HepG2 (cell line): ENCODE measurements around the gene LRP1B. TPM values are rescaled to one million over a fixed set of nuclear protein-coding genes. Genes with fewer than 3 reads are reported as not detected.

Experiments used
- ATAC-seq: fragments of 200-7000 bp; cut with Tn5 transposase; 3 replicates; pipeline ENCODE4 v1.9.1; 2020; ENCODE audit warnings: mild to moderate bottlenecking, moderate library complexity
- BruUV-seq: library from RNA; stranded (reverse); fragments of 400-500 nt; replicated peaks from 2 replicates; lab custom pipeline; 2021; lab: Mats Ljungman, UMichigan
- CTCF ChIA-PET: fragments of 300-600 bp; formaldehyde crosslinking; extraction: SDS; loops from one replicate; lab custom pipeline; 2021; ENCODE audit warnings: low total read pairs, inconsistent platforms, low intra/inter-chr PET ratio; lab: Yijun Ruan, JAX
- POLR2A ChIA-PET: fragments of 350-600 bp; sonication (Branson Sonifier 250); formaldehyde crosslinking; loops from one replicate; lab custom pipeline; 2020; ENCODE audit warnings: antibody characterized with exemption, inconsistent platforms; lab: Yijun Ruan, JAX
- DNase-seq: peaks from one replicate; pipeline ENCODE4 v3.0.0-alpha.2; 2015; ENCODE audit warnings: low spot score
- FAIRE-seq: peaks from 3 replicates; lab custom pipeline; 2011; peaks lifted over from hg19 to GRCh38; lab: Jason Lieb, UNC
- H2AFZ ChIP-seq: one replicate; pipeline ENCODE4 v1.6.1; 2011; ENCODE audit warnings: low read length, inconsistent platforms
- H3K27ac ChIP-seq: fragments of 300-600 bp; 3 replicates; pipeline ENCODE4 v1.8.0; 2011; ENCODE audit warnings: mixed run types, mild to moderate bottlenecking, mixed read lengths, low read length, inconsistent platforms; ENCODE audit not compliant: insufficient read depth; ENCODE audit errors: extremely low read length
- H3K27me3 ChIP-seq, 2 experiments: fragments of 200-600 bp in 1 of 2; 2 replicates in 1 of 2; 3 replicates in 1 of 2; pipeline versions ENCODE4 v1.6.0 to v1.8.0; 2011; ENCODE audit warnings: low read length in 2 of 2, mild to moderate bottlenecking in 2 of 2, moderate library complexity in 2 of 2, inconsistent platforms in 1 of 2; ENCODE audit not compliant: insufficient read depth in 2 of 2, control insufficient read depth in 1 of 2
- H3K36me3 ChIP-seq, 2 experiments: fragments of 200-600 bp in 1 of 2; replicated peaks in 1 of 2; 2 replicates in 1 of 2; 3 replicates in 1 of 2; pipeline versions ENCODE4 v1.5.1 to v1.8.0; 2011; ENCODE audit warnings: low read length in 2 of 2, inconsistent platforms in 1 of 2; ENCODE audit not compliant: insufficient read depth in 2 of 2, control insufficient read depth in 1 of 2
- H3K4me1 ChIP-seq: 2 replicates; pipeline ENCODE4 v1.5.1; 2012; ENCODE audit warnings: low read length, inconsistent platforms; ENCODE audit not compliant: insufficient read depth
- H3K4me2 ChIP-seq: 2 replicates; pipeline ENCODE4 v1.6.0; 2011; ENCODE audit warnings: low read depth, low read length, inconsistent platforms
- H3K4me3 ChIP-seq, 3 experiments: fragments of 200-600 bp in 1 of 3; sonication (generic), shearing (Covaris generic) in 1 of 3; replicated peaks in 1 of 3; 2 replicates each; pipeline ENCODE4 v1.5.1; 2011 to 2016; ENCODE audit warnings: low read length in 3 of 3, inconsistent platforms in 2 of 3, low read depth in 2 of 3, mild to moderate bottlenecking in 2 of 3, control low read depth in 1 of 3, mixed read lengths in 1 of 3; ENCODE audit not compliant: insufficient read depth in 1 of 3
- H3K79me2 ChIP-seq: one replicate; pipeline ENCODE4 v1.6.1; 2011; ENCODE audit warnings: low read length, inconsistent platforms; ENCODE audit not compliant: insufficient read depth
- H3K9ac ChIP-seq: 2 replicates; pipeline ENCODE4 v1.6.0; 2011; ENCODE audit warnings: mild to moderate bottlenecking, low read depth, low read length, inconsistent platforms; ENCODE audit not compliant: insufficient read depth
- H3K9me3 ChIP-seq: 2 replicates; pipeline ENCODE4 v1.5.1; 2012; ENCODE audit warnings: mild to moderate bottlenecking, low read length
- H4K20me1 ChIP-seq: 2 replicates; pipeline ENCODE4 v1.6.0; 2011; ENCODE audit warnings: inconsistent platforms, mild to moderate bottlenecking, low read length, moderate library complexity; ENCODE audit not compliant: insufficient read depth
- ADNP ChIP-seq: sonication (generic); formaldehyde crosslinking; IDR thresholded peaks from 2 replicates; pipeline ENCODE4 v1.4.0; 2020; ENCODE audit warnings: missing genetic modification reagents
- NCOR1 ChIP-seq: fragments of 200-600 bp; sonication (generic); IDR thresholded peaks from 2 replicates; pipeline ENCODE4 v1.7.0; 2017; ENCODE audit warnings: antibody characterized with exemption, low read length, borderline replicate concordance
- NFATC3 ChIP-seq: sonication (generic); formaldehyde crosslinking; IDR thresholded peaks from 2 replicates; pipeline ENCODE4 v1.5.1; 2020; ENCODE audit warnings: mild to moderate bottlenecking, missing genetic modification reagents
- ZMYM2 ChIP-seq: sonication (generic); formaldehyde crosslinking; IDR thresholded peaks from 2 replicates; pipeline ENCODE4 v1.8.0; 2022; ENCODE audit warnings: mild to moderate bottlenecking, missing genetic modification reagents
- ZNF205 ChIP-seq: IDR thresholded peaks from 2 replicates; pipeline ENCODE4 v1.6.1; 2018; ENCODE audit warnings: missing biosample characterization, missing genetic modification reagents
- in situ Hi-C: cut with HindIII; loops from 2 replicates; pipeline ENCODE4 v1.10.0; 2017; ENCODE audit warnings: low pct_unique_long_range_greater_than_20kb; ENCODE audit not compliant: extremely low pct_ligation_motif_present
- intact Hi-C: fragments of 100-400 bp; cut with micrococcal nuclease; formaldehyde crosslinking; loops from one replicate; pipeline ENCODE4 v1.10.0; 2022; ENCODE audit not compliant: unreplicated experiment
- polyA plus RNA-seq, 8 experiments: library from polyadenylated mRNA; depleted of rRNA in 3 of 8; stranded (reverse) in 7 of 8; unstranded in 1 of 8; fragments of >200 nt; fragmentation: Illumina TruSeq in 4 of 8; extraction: Trizol in 4 of 8; gene quantifications; 2 replicates each; pipeline versions ENCODE4 v1.2.1 to v1.2.3, GENCODE V29; 2011 to 2016; ENCODE audit warnings: low read depth in 4 of 8, missing spikeins in 1 of 8, mixed read lengths in 1 of 8; ENCODE audit not compliant: insufficient read depth in 1 of 8
- total RNA-seq, 5 experiments: library from RNA; depleted of rRNA; stranded (reverse); fragments of >200 nt; fragmentation: Illumina TruSeq; extraction: Trizol; gene quantifications; 2 replicates each; pipeline ENCODE4 v1.2.3, GENCODE V29; 2016; ENCODE audit warnings: low read depth in 1 of 5
- TF ChIP-seq, protein P1 (sequence below): sonication (generic); formaldehyde crosslinking; IDR thresholded peaks from 2 replicates; pipeline ENCODE4 v1.5.0; 2020; ENCODE audit warnings: mild to moderate bottlenecking, missing genetic modification reagents
- TF ChIP-seq, protein P2 (sequence below): sonication (generic); formaldehyde crosslinking; IDR thresholded peaks from 2 replicates; pipeline ENCODE4 v1.8.1; 2023; ENCODE audit warnings: mild to moderate bottlenecking, inconsistent platforms, moderate library complexity, missing genetic modification reagents, borderline replicate concordance
- TF ChIP-seq, protein P3 (sequence below): sonication (generic); formaldehyde crosslinking; IDR thresholded peaks from 2 replicates; pipeline ENCODE4 v1.5.0; 2020; ENCODE audit warnings: missing genetic modification reagents, mild to moderate bottlenecking, borderline replicate concordance

LRP1B gene
- total and polyA plus RNA-seq, 2 of the 13 experiments (the other 11 are each of a cell fraction or from before 2014, with no cell fraction given): 0.04 TPM; not detected in 1

DNA sequence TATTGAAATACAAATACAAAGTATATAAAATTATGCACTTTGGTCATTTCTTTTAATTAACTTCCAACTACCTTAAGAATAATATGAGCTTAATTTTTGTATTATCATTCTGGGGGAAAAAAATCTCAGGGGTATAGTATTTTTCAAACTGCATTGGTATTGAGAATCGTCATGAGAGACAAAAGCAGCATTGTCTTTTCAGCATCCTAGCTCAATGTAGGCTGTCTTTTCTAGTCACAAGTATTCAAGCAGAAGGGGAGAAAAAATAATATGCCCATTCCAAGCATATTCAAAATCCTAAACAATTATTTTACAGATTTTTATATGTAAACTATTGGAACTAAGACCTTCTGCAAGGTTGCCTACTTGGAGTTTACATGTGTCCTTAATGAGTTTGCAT is 693.3 kb downstream of the LRP1B start (continued):
- TF ChIP-seq, protein P1, sequence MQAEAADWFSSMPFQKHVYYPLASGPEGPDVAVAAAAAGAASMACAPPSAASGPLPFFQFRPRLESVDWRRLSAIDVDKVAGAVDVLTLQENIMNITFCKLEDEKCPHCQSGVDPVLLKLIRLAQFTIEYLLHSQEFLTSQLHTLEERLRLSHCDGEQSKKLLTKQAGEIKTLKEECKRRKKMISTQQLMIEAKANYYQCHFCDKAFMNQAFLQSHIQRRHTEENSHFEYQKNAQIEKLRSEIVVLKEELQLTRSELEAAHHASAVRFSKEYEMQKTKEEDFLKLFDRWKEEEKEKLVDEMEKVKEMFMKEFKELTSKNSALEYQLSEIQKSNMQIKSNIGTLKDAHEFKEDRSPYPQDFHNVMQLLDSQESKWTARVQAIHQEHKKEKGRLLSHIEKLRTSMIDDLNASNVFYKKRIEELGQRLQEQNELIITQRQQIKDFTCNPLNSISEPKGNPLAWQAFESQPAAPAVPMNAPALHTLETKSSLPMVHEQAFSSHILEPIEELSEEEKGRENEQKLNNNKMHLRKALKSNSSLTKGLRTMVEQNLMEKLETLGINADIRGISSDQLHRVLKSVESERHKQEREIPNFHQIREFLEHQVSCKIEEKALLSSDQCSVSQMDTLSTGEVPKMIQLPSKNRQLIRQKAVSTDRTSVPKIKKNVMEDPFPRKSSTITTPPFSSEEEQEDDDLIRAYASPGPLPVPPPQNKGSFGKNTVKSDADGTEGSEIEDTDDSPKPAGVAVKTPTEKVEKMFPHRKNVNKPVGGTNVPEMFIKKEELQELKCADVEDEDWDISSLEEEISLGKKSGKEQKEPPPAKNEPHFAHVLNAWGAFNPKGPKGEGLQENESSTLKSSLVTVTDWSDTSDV: no peak
- TF ChIP-seq ADNP (CRISPR knock-in tag) (no peak), ZMYM2 (CRISPR knock-in tag) (no peak), ZNF205 (CRISPR knock-in tag) (no peak)

DNA sequence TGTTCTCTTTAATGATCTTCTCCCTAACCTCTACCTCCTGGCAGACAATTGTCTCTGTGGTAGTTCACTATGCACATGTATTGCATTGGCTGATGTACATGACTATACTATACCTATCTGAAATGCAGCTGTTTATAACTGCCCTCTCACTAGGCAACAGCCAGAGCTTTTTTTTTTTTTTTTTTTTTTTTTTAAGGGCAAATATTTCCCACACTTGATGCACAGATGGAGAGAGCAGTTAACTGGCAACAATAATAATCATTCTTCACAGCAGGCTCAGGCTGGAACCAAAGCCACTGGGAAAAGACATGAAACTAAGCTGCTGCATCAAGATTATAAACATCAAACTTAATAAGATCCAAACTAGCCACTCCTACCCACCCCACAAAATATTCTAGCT is 707.7 kb downstream of the LRP1B start:
- H3K79me2 ChIP-seq: no peaks in the 10 kb centered on the region
- no peak overlapping the region for H3K4me2 ChIP-seq
- no peak overlapping the region for H2AFZ ChIP-seq
- TF ChIP-seq, protein P2, sequence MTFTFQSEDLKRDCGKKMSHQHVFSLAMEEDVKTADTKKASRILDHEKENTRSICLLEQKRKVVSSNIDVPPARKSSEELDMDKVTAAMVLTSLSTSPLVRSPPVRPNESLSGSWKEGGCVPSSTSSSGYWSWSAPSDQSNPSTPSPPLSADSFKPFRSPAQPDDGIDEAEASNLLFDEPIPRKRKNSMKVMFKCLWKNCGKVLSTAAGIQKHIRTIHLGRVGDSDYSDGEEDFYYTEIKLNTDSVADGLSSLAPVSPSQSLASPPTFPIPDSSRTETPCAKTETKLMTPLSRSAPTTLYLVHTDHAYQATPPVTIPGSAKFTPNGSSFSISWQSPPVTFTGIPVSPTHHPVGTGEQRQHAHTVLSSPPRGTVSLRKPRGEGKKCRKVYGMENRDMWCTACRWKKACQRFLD: no peak
- no peak for TF ChIP-seq NFATC3 (CRISPR knock-in tag)
- TF ChIP-seq, protein P3, sequence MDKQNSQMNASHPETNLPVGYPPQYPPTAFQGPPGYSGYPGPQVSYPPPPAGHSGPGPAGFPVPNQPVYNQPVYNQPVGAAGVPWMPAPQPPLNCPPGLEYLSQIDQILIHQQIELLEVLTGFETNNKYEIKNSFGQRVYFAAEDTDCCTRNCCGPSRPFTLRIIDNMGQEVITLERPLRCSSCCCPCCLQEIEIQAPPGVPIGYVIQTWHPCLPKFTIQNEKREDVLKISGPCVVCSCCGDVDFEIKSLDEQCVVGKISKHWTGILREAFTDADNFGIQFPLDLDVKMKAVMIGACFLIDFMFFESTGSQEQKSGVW: no peak
- TF ChIP-seq NCOR1: no peak
- H3K9me3 ChIP-seq: no peaks in the 10 kb centered on the region
- FAIRE-seq (no peak), DNase-seq (no peak), ATAC-seq (no peak)
- in situ Hi-C loops (no loop called here), intact Hi-C loops (no loop called here)
- H3K9ac ChIP-seq: no peak overlapping the region
- no TSS peak for BruUV-seq
- POLR2A ChIA-PET: no interaction called here
- H4K20me1 ChIP-seq: no peaks in the 10 kb centered on the region
- H3K4me1 ChIP-seq: no peaks in the 10 kb centered on the region
- no peak overlapping the region for H3K4me3 ChIP-seq
- no peaks in the 10 kb centered on the region for H3K36me3 ChIP-seq
- H3K27ac ChIP-seq: no peak overlapping the region
- CTCF ChIA-PET: no interaction called here
- H3K27me3 ChIP-seq: no peaks in the 10 kb centered on the region
